GM23338 (cell line): ENCODE measurements around the gene TLCD5. TPM values are rescaled to one million over a fixed set of nuclear protein-coding genes. Genes with fewer than 3 reads are reported as not detected.

Experiments used
- ATAC-seq: fragments of 200-7000 bp; cut with Tn5 transposase; 3 replicates; pipeline ENCODE4 v1.9.1; 2020
- DNase-seq: peaks from one replicate; pipeline ENCODE4 v3.0.0-alpha.2; 2015; ENCODE audit warnings: low spot score
- H2AFZ ChIP-seq: fragments of 200-600 bp; sonication (generic); 2 replicates; pipeline ENCODE4 v1.8.0; 2016; ENCODE audit warnings: antibody characterized with exemption, mild to moderate bottlenecking, moderate library complexity
- H3F3A ChIP-seq: fragments of 200-600 bp; sonication (generic); replicated peaks from 2 replicates; pipeline ENCODE4 v1.8.0; 2017; ENCODE audit warnings: antibody characterized with exemption, mixed run types, low read depth
- H3K27ac ChIP-seq: fragments of 200-600 bp; sonication (generic); 2 replicates; pipeline ENCODE4 v1.6.1; 2016; ENCODE audit warnings: low read depth
- H3K27me3 ChIP-seq: fragments of 200-600 bp; sonication (generic); 2 replicates; pipeline ENCODE4 v1.8.0; 2016; ENCODE audit warnings: mild to moderate bottlenecking, mixed run types, moderate library complexity; ENCODE audit not compliant: insufficient read depth
- H3K36me3 ChIP-seq: fragments of 200-600 bp; sonication (generic); 2 replicates; pipeline ENCODE4 v1.8.0; 2016; ENCODE audit warnings: mild to moderate bottlenecking; ENCODE audit not compliant: insufficient read depth
- H3K4me1 ChIP-seq: fragments of 200-600 bp; sonication (generic); 2 replicates; pipeline ENCODE4 v1.8.0; 2016; ENCODE audit warnings: mild to moderate bottlenecking, moderate library complexity; ENCODE audit not compliant: insufficient read depth
- H3K4me2 ChIP-seq: fragments of 200-600 bp; sonication (generic); 2 replicates; pipeline ENCODE4 v1.7.1; 2017; ENCODE audit warnings: mixed run types
- H3K4me3 ChIP-seq: fragments of 200-600 bp; sonication (generic); 2 replicates; pipeline ENCODE4 v1.6.1; 2016; ENCODE audit warnings: mixed run types
- H3K79me2 ChIP-seq: fragments of 200-600 bp; sonication (generic); replicated peaks from 2 replicates; pipeline ENCODE4 v1.8.0; 2017; ENCODE audit warnings: mild to moderate bottlenecking; ENCODE audit not compliant: insufficient read depth
- H3K9me2 ChIP-seq: fragments of 200-600 bp; sonication (generic); 2 replicates; pipeline ENCODE4 v1.8.0; 2017; ENCODE audit not compliant: insufficient read depth
- H4K20me1 ChIP-seq: fragments of 200-600 bp; sonication (generic); replicated peaks from 2 replicates; pipeline ENCODE4 v1.8.0; 2017; ENCODE audit warnings: mild to moderate bottlenecking; ENCODE audit not compliant: insufficient read depth
- H3K27ac Mint-ChIP-seq: 2 replicates; pipeline ENCODE4 v1.8.0; 2020; ENCODE audit warnings: inconsistent platforms, mild to moderate bottlenecking, moderate library complexity, mixed read lengths
- H3K27me3 Mint-ChIP-seq: 3 replicates; pipeline ENCODE4 v1.8.0; 2022; ENCODE audit warnings: low read depth, mild to moderate bottlenecking, moderate library complexity, mixed read lengths, inconsistent platforms; ENCODE audit not compliant: insufficient read depth, poor library complexity
- H3K36me3 Mint-ChIP-seq: 3 replicates; pipeline ENCODE4 v1.8.0; 2021; ENCODE audit warnings: low read depth, mild to moderate bottlenecking, inconsistent platforms, moderate library complexity, mixed read lengths
- H3K4me1 Mint-ChIP-seq: 3 replicates; pipeline ENCODE4 v1.8.0; 2020; ENCODE audit warnings: mild to moderate bottlenecking, inconsistent platforms, mixed read lengths
- H3K4me3 Mint-ChIP-seq: 3 replicates; pipeline ENCODE4 v1.8.0; 2021; ENCODE audit warnings: moderate library complexity, mild to moderate bottlenecking, inconsistent platforms, mixed read lengths
- H3K9me3 Mint-ChIP-seq: 3 replicates; pipeline ENCODE4 v1.8.0; 2020; ENCODE audit warnings: moderate library complexity, mild to moderate bottlenecking, inconsistent platforms, mixed read lengths
- CREB1 ChIP-seq: fragments of 250-450 bp; sonication (Bioruptor Pico); IDR thresholded peaks from 2 replicates; pipeline ENCODE4 v1.5.0; 2020; ENCODE audit warnings: low read depth, mild to moderate bottlenecking, moderate library complexity
- ETS1 ChIP-seq: IDR thresholded peaks from 2 replicates; pipeline ENCODE4 v1.6.1; 2016; ENCODE audit warnings: antibody characterized with exemption
- EZH2 ChIP-seq: fragments of 200-600 bp; sonication (generic); IDR thresholded peaks from one replicate; pipeline ENCODE4 v1.8.0; 2017; ENCODE audit warnings: antibody characterized with exemption, mild to moderate bottlenecking, low read depth; ENCODE audit not compliant: unreplicated experiment
- EZH2phosphoT487 ChIP-seq: fragments of 200-600 bp; sonication (generic); IDR thresholded peaks from one replicate; pipeline ENCODE4 v1.8.1; 2018; ENCODE audit warnings: antibody characterized with exemption; ENCODE audit not compliant: unreplicated experiment
- NANOG ChIP-seq: IDR thresholded peaks from 2 replicates; pipeline ENCODE4 v1.6.1; 2016; ENCODE audit warnings: antibody characterized with exemption, borderline replicate concordance
- POLR2AphosphoS5 ChIP-seq: IDR thresholded peaks from 2 replicates; pipeline ENCODE4 v1.6.1; 2016; ENCODE audit warnings: antibody characterized with exemption, low read depth
- REST ChIP-seq: IDR thresholded peaks from one replicate; pipeline ENCODE4 v1.6.1; 2018; ENCODE audit warnings: antibody characterized with exemption; ENCODE audit not compliant: unreplicated experiment
- ZNF114 ChIP-seq: fragments of 250-450 bp; sonication (Bioruptor Pico); IDR thresholded peaks from 2 replicates; pipeline ENCODE4 v1.5.0; 2020; ENCODE audit warnings: mild to moderate bottlenecking, moderate library complexity
- ZNF462 ChIP-seq: fragments of 250-450 bp; sonication (Bioruptor Pico); IDR thresholded peaks from 2 replicates; pipeline ENCODE4 v1.5.0; 2020; ENCODE audit warnings: mild to moderate bottlenecking, moderate library complexity
- polyA plus RNA-seq: library from polyadenylated mRNA; unstranded; fragments of >200 nt; fragmentation: Nextera tagmentation; extraction: Ambion mirVana; gene quantifications from 2 replicates; pipeline ENCODE4 v1.2.1, GENCODE V29; 2016
- total RNA-seq: library from RNA; depleted of rRNA; stranded (reverse); fragments of >200 nt; shearing (Covaris generic); gene quantifications from 2 replicates; pipeline ENCODE4 v1.2.3, GENCODE V29; 2014

TLCD5 gene
- total and polyA plus RNA-seq, 2 experiments from 2014 or later = 5.2 to 10.0 TPM

GRCh38 chr11:120342226-120342625 lies 17.1 kb downstream of the TLCD5 start:
- no peaks in the 10 kb centered on the region for H3K36me3 ChIP-seq

More at GRCh38 chr11:120342226-120342625, 17.1 kb downstream of the TLCD5 start:
- no peak for DNase-seq
- no peak overlapping the region for H3K4me3 ChIP-seq
- Mint-ChIP-seq H3K36me3 (no peaks in the 10 kb centered on the region), H3K4me3 (no peak overlapping the region), H3K4me1 (peaks cover 40% of the 10 kb centered on the region), H3K9me3 (no peaks in the 10 kb centered on the region), H3K27ac (no peak overlapping the region), H3K27me3 (no peaks in the 10 kb centered on the region)
- peaks cover 37% of the 10 kb centered on the region for H3K4me1 ChIP-seq
- no peaks in the 10 kb centered on the region for H3F3A ChIP-seq
- no peaks in the 10 kb centered on the region for H3K27me3 ChIP-seq
- no peak overlapping the region for H3K27ac ChIP-seq
- H3K4me2 ChIP-seq = no peak overlapping the region
- 0 out of 2 replicates have a peak, but pooled peaks cover 11% of the 10 kb centered on the region for H4K20me1 ChIP-seq
- TF ChIP-seq REST (no peak), ETS1 (no peak), CREB1 (CRISPR knock-in tag) (no peak), EZH2phosphoT487 (no peak), ZNF462 (CRISPR knock-in tag) (no peak), NANOG (no peak), POLR2AphosphoS5 (no peak), EZH2 (no peak), ZNF114 (no peak)
- H3K9me2 ChIP-seq = no peaks in the 10 kb centered on the region
- peaks cover 98% of the 10 kb centered on the region for H3K79me2 ChIP-seq
- no peak for ATAC-seq
- H2AFZ ChIP-seq = no peak overlapping the region
